H9 (cell line): ENCODE measurements around the gene TBC1D1. TPM values are rescaled to one million over a fixed set of nuclear protein-coding genes. Genes with fewer than 3 reads are reported as not detected.

Experiments
- DNase-seq: peaks from one replicate; pipeline ENCODE4 v3.0.0-alpha.2; 2017
- H2AFZ ChIP-seq: one replicate; pipeline ENCODE4 v1.6.1; 2013; ENCODE audit warnings: mild to moderate bottlenecking, low read length, control low read depth, moderate library complexity
- H2AK5ac ChIP-seq: 2 replicates; pipeline ENCODE4 v1.6.1; 2013; ENCODE audit warnings: low read length, control low read depth, mixed read lengths; ENCODE audit not compliant: insufficient read length
- H2BK120ac ChIP-seq: one replicate; pipeline ENCODE4 v1.6.1; 2013; ENCODE audit warnings: low read depth, mild to moderate bottlenecking, low read length, control low read depth, inconsistent platforms; ENCODE audit not compliant: poor library complexity, severe bottlenecking
- H2BK12ac ChIP-seq: 2 replicates; pipeline ENCODE4 v1.6.1; 2013; ENCODE audit warnings: low read length, control low read depth, mixed read lengths, low read depth; ENCODE audit not compliant: insufficient read length
- H2BK15ac ChIP-seq: 2 replicates; pipeline ENCODE4 v1.6.1; 2013; ENCODE audit warnings: low read depth, low read length, control low read depth
- H2BK20ac ChIP-seq: one replicate; pipeline ENCODE4 v1.6.1; 2013; ENCODE audit warnings: low read depth, mild to moderate bottlenecking, low read length, control low read depth, inconsistent platforms; ENCODE audit not compliant: poor library complexity, severe bottlenecking
- H2BK5ac ChIP-seq: 2 replicates; pipeline ENCODE4 v1.6.1; 2013; ENCODE audit warnings: low read length, control low read depth, mixed read lengths; ENCODE audit not compliant: insufficient read length
- H3K14ac ChIP-seq: 2 replicates; pipeline ENCODE4 v1.6.1; 2013; ENCODE audit warnings: low read length, control low read depth; ENCODE audit not compliant: insufficient read depth
- H3K18ac ChIP-seq: 2 replicates; pipeline ENCODE4 v1.6.1; 2013; ENCODE audit warnings: low read depth, mild to moderate bottlenecking, mixed read lengths, low read length, control low read depth; ENCODE audit not compliant: insufficient read length
- H3K23ac ChIP-seq: 2 replicates; pipeline ENCODE4 v1.6.1; 2013; ENCODE audit warnings: low read length, control low read depth, mixed read lengths, low read depth; ENCODE audit not compliant: insufficient read length
- H3K23me2 ChIP-seq: 2 replicates; pipeline ENCODE4 v1.6.1; 2013; ENCODE audit warnings: low read depth, mild to moderate bottlenecking, mixed read lengths, low read length, control low read depth; ENCODE audit not compliant: insufficient read length, poor library complexity, severe bottlenecking
- H3K27ac ChIP-seq: 2 replicates; pipeline ENCODE4 v1.5.1; 2013; ENCODE audit warnings: low read length, control low read depth, mixed read lengths, low read depth; ENCODE audit not compliant: insufficient read length
- H3K27me3 ChIP-seq: 2 replicates; pipeline ENCODE4 v1.6.1; 2013; ENCODE audit warnings: low read length, control low read depth, inconsistent platforms; ENCODE audit not compliant: insufficient read depth
- H3K4ac ChIP-seq: 2 replicates; pipeline ENCODE4 v1.6.1; 2013; ENCODE audit warnings: low read depth, mild to moderate bottlenecking, control low read depth, inconsistent platforms, low read length, moderate library complexity
- H3K4me1 ChIP-seq: 2 replicates; pipeline ENCODE4 v1.6.1; 2013; ENCODE audit warnings: low read length, control low read depth, inconsistent platforms; ENCODE audit not compliant: insufficient read depth
- H3K4me2 ChIP-seq: 2 replicates; pipeline ENCODE4 v1.6.1; 2013; ENCODE audit warnings: low read length, control low read depth, mixed read lengths; ENCODE audit not compliant: insufficient read length, insufficient read depth
- H3K56ac ChIP-seq: 2 replicates; pipeline ENCODE4 v1.6.1; 2013; ENCODE audit warnings: low read depth, mild to moderate bottlenecking, mixed read lengths, low read length, control low read depth; ENCODE audit not compliant: insufficient read length
- H3K79me1 ChIP-seq: 2 replicates; pipeline ENCODE4 v1.6.1; 2013; ENCODE audit warnings: low read depth, mild to moderate bottlenecking, moderate library complexity, low read length, control low read depth, inconsistent platforms; ENCODE audit not compliant: insufficient read depth, poor library complexity, severe bottlenecking
- H3K79me2 ChIP-seq: 2 replicates; pipeline ENCODE4 v1.6.1; 2013; ENCODE audit warnings: low read length, control low read depth, inconsistent platforms; ENCODE audit not compliant: insufficient read depth
- H3K9ac ChIP-seq: 2 replicates; pipeline ENCODE4 v1.6.1; 2013; ENCODE audit warnings: low read length, control low read depth, mixed read lengths; ENCODE audit not compliant: insufficient read length; ENCODE audit errors: extremely low read depth
- H3K9me3 ChIP-seq: one replicate; pipeline ENCODE4 v1.6.1; 2013; ENCODE audit warnings: low read depth, low read length, inconsistent platforms; ENCODE audit not compliant: control insufficient read depth
- H3T11ph ChIP-seq: one replicate; pipeline ENCODE4 v1.6.1; 2013; ENCODE audit warnings: mild to moderate bottlenecking, low read length, control low read depth, inconsistent platforms
- H4K20me1 ChIP-seq: one replicate; pipeline ENCODE4 v1.6.1; 2013; ENCODE audit not compliant: control insufficient read depth, insufficient read length, insufficient read depth
- H4K5ac ChIP-seq: 2 replicates; pipeline ENCODE4 v1.6.1; 2013; ENCODE audit warnings: low read depth, mild to moderate bottlenecking, mixed read lengths, low read length, control low read depth; ENCODE audit not compliant: insufficient read length
- H4K8ac ChIP-seq: replicated peaks from 2 replicates; pipeline ENCODE4 v1.6.1; 2013; ENCODE audit warnings: low read length, control low read depth, mixed read lengths, low read depth; ENCODE audit not compliant: insufficient read length
- H4K91ac ChIP-seq: 2 replicates; pipeline ENCODE4 v1.6.1; 2013; ENCODE audit warnings: low read depth, mild to moderate bottlenecking, moderate library complexity, mixed read lengths, low read length, control low read depth; ENCODE audit not compliant: insufficient read length
- H3K27ac Mint-ChIP-seq, 3 experiments: 2 replicates in 2 of 3; 3 replicates in 1 of 3; pipeline ENCODE4 v1.8.0; 2020 to 2021; ENCODE audit warnings: mixed read lengths in 3 of 3, mild to moderate bottlenecking in 1 of 3, moderate library complexity in 1 of 3
- H3K27me3 Mint-ChIP-seq: 2 replicates; pipeline ENCODE4 v1.8.0; 2021; ENCODE audit warnings: low read depth, mild to moderate bottlenecking, moderate library complexity, mixed read lengths
- H3K36me3 Mint-ChIP-seq, 3 experiments: 2 replicates in 2 of 3; 3 replicates in 1 of 3; pipeline ENCODE4 v1.8.0; 2020 to 2021; ENCODE audit warnings: low read depth in 3 of 3, mixed read lengths in 3 of 3; ENCODE audit not compliant: insufficient read depth in 1 of 3
- H3K4me1 Mint-ChIP-seq, 2 experiments: 2 replicates each; pipeline ENCODE4 v1.8.0; 2020; ENCODE audit warnings: mixed read lengths in 2 of 2
- H3K4me3 Mint-ChIP-seq, 2 experiments: 2 replicates in 1 of 2; 3 replicates in 1 of 2; pipeline ENCODE4 v1.8.0; 2020 to 2021; ENCODE audit warnings: mild to moderate bottlenecking in 2 of 2, mixed read lengths in 2 of 2, moderate library complexity in 1 of 2
- H3K9me3 Mint-ChIP-seq, 2 experiments: 2 replicates in 1 of 2; 3 replicates in 1 of 2; pipeline ENCODE4 v1.8.0; 2020; ENCODE audit warnings: mild to moderate bottlenecking in 2 of 2, mixed read lengths in 2 of 2, moderate library complexity in 1 of 2
- CTCF ChIP-seq: fragments of 200-600 bp; sonication (generic); conservative IDR thresholded peaks from 3 replicates; pipeline ENCODE4 v1.8.0; 2021; ENCODE audit warnings: antibody characterized with exemption, mild to moderate bottlenecking
- WGBS: extraction: QIAGEN DNeasy Blood & Tissue Kit; methylation state at CpG from one replicate; pipeline ENCODE4 v1.1.7; 2013; ENCODE audit warnings: missing lambda C conversion rate, low lambda C conversion rate, mixed read lengths; ENCODE audit not compliant: insufficient read length; ENCODE audit errors: extremely low coverage; 5-methylcytosine and 5-hydroxymethylcytosine counted together
- total RNA-seq: library from RNA; stranded (reverse); gene quantifications from 2 replicates; pipeline ENCODE4 v1.2.1, GENCODE V29; 2021

TBC1D1 gene
- total RNA-seq, 1 experiment from 2014 or later: 109 TPM

GRCh38 chr4:38102957-38103588, 212.2 kb downstream of the TBC1D1 start:
- H3K9ac ChIP-seq: no peak overlapping the region
- H3K27ac ChIP-seq: no peak overlapping the region
- H4K8ac ChIP-seq: no peak overlapping the region
- H2BK120ac ChIP-seq: no peak overlapping the region
- no peak overlapping the region for H2AK5ac ChIP-seq
- Mint-ChIP-seq H3K4me1 (0 out of 4 replicates have a peak, but pooled peaks cover 0 to 5% of the 10 kb centered on the region in 2 experiments), H3K27ac (no peak overlapping the region), H3K36me3 (peaks cover 12 to 35% (median 34%) of the 10 kb centered on the region in 3 experiments), H3K4me3 (no peak overlapping the region), H3K27me3 (no peaks in the 10 kb centered on the region), H3K9me3 (no peaks in the 10 kb centered on the region)
- DNase-seq: no peak
- H2AFZ ChIP-seq: no peak overlapping the region
- no peaks in the 10 kb centered on the region for H3K27me3 ChIP-seq
- H3K4me1 ChIP-seq: no peaks in the 10 kb centered on the region; the same call in 1 of the 2 replicates
- no peak overlapping the region for H4K5ac ChIP-seq
- no peak overlapping the region for H3T11ph ChIP-seq
- no peak overlapping the region for H2BK20ac ChIP-seq
- no peak overlapping the region for H3K4me2 ChIP-seq
- no peak overlapping the region for H3K4ac ChIP-seq
- H2BK12ac ChIP-seq: no peak overlapping the region
- H3K23ac ChIP-seq: no peak overlapping the region
- H4K91ac ChIP-seq: no peak overlapping the region
- no peak overlapping the region for H2BK15ac ChIP-seq
- H3K18ac ChIP-seq: no peak overlapping the region
- no peaks in the 10 kb centered on the region for H4K20me1 ChIP-seq
- no peaks in the 10 kb centered on the region for H3K79me2 ChIP-seq
- no peak for TF ChIP-seq CTCF
- no peaks in the 10 kb centered on the region for H3K79me1 ChIP-seq
- no CpG with 5 or more reads among the region's 7 CpGs for WGBS
- H3K14ac ChIP-seq: no peak overlapping the region
- H3K23me2 ChIP-seq: peaks cover 3% of the 10 kb centered on the region
- H2BK5ac ChIP-seq: no peak overlapping the region
- no peaks in the 10 kb centered on the region for H3K9me3 ChIP-seq
- no peak overlapping the region for H3K56ac ChIP-seq
